Measurements from ENCODE around the gene PAQR5. TPM values are rescaled to one million over a fixed set of nuclear protein-coding genes. Genes with fewer than 3 reads are reported as not detected.

The PAQR5 gene
- polyA plus RNA-seq, 4 donors, result 0.45 to 6.4 (median 1.4) TPM

GRCh38 chr15:69342460-69343076 lies 43.9 kb downstream of the PAQR5 start:
- no peak for FAIRE-seq
- WGBS, 3 donors, result 67 to 86% (median 74%) methylated on average over 3 of the region's 3 CpGs
- no peak overlapping the region for H3K4me3 ChIP-seq (ENCODE audit: low read depth in 1 of 3, low read length in 3 of 3)
- no peaks in the 10 kb centered on the region for H3K9me3 ChIP-seq (ENCODE audit: control insufficient read depth in 2 of 2, insufficient read depth in 1 of 2, low read depth in 1 of 2, low read length in 1 of 2)
- H3K27ac ChIP-seq (ENCODE audit: low read depth in 1 of 3, low read length in 2 of 3), result no peak overlapping the region
- DNase-seq, result no peak
- no peaks in the 10 kb centered on the region for H3K4me1 ChIP-seq (ENCODE audit: control insufficient read depth in 3 of 3, insufficient read depth in 2 of 3, low read depth in 1 of 3, low read length in 2 of 3)
- no peaks in the 10 kb centered on the region for H3K36me3 ChIP-seq (ENCODE audit: control insufficient read depth in 3 of 3, insufficient read depth in 2 of 3, low read depth in 1 of 3, low read length in 3 of 3)
- H3K27me3 ChIP-seq (ENCODE audit: control insufficient read depth in 3 of 3, insufficient read depth in 3 of 3, low read length in 3 of 3), result no peaks in the 10 kb centered on the region

GRCh38 chr15:69343133-69343532 lies 44.4 kb downstream of the PAQR5 start:
- no peaks in the 10 kb centered on the region for H3K36me3 ChIP-seq (ENCODE audit: control insufficient read depth in 3 of 3, insufficient read depth in 2 of 3, low read depth in 1 of 3, low read length in 3 of 3)
- no peaks in the 10 kb centered on the region for H3K4me1 ChIP-seq (ENCODE audit: control insufficient read depth in 3 of 3, insufficient read depth in 2 of 3, low read depth in 1 of 3, low read length in 2 of 3)
- no peak for DNase-seq
- 31 to 54% (median 33%) methylated on average over 2 of the region's 2 CpGs for WGBS, 3 donors
- FAIRE-seq, result no peak
- no peaks in the 10 kb centered on the region for H3K27me3 ChIP-seq (ENCODE audit: control insufficient read depth in 3 of 3, insufficient read depth in 3 of 3, low read length in 3 of 3)
- no peaks in the 10 kb centered on the region for H3K9me3 ChIP-seq (ENCODE audit: control insufficient read depth in 2 of 2, insufficient read depth in 1 of 2, low read depth in 1 of 2, low read length in 1 of 2)
- no peak overlapping the region for H3K27ac ChIP-seq (ENCODE audit: low read depth in 1 of 3, low read length in 2 of 3)
- H3K4me3 ChIP-seq (ENCODE audit: low read depth in 1 of 3, low read length in 3 of 3), result no peak overlapping the region

- Histone ChIP-seq H3K27me3 (ENCODE audit: control insufficient read depth in 3 of 3, insufficient read depth in 3 of 3, low read length in 3 of 3) (no peaks in the 10 kb centered on the region), H3K4me1 (ENCODE audit: control insufficient read depth in 3 of 3, insufficient read depth in 2 of 3, low read depth in 1 of 3, low read length in 2 of 3) (no peaks in the 10 kb centered on the region), H3K27ac (ENCODE audit: low read depth in 1 of 3, low read length in 2 of 3) (no peak overlapping the region), H3K4me3 (ENCODE audit: low read depth in 1 of 3, low read length in 3 of 3) (no peak overlapping the region), H3K9me3 (ENCODE audit: control insufficient read depth in 2 of 2, insufficient read depth in 1 of 2, low read depth in 1 of 2, low read length in 1 of 2) (no peaks in the 10 kb centered on the region), H3K36me3 (ENCODE audit: control insufficient read depth in 3 of 3, insufficient read depth in 2 of 3, low read depth in 1 of 3, low read length in 3 of 3) (no peaks in the 10 kb centered on the region)
- no peak for DNase-seq
- no peak for FAIRE-seq
- 83 to 94% (median 87%) methylated on average over 2 of the region's 2 CpGs for WGBS, 3 donors
Observed at GRCh38 chr15:69344238-69344637, 45.5 kb downstream of the PAQR5 start.

DNA sequence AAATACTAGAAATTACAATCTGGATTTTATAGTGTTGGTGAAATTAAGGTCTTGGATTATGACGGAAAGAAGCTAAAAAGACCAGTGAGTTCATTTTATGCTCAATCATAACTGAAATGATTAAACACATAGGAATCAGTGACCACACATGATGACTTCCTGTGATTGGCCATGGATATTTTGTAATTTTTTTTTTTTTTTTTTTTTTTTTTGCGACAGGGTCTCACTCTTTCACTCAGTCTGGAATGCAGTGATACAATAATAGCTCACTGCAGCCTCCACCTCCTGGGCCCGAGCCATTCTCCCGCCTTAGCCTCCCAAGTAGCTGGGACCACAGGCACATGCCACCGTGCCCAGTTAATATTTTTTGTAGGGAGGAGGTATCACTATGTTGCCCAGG lies 47.4 kb downstream of the PAQR5 start:
- H3K4me1 ChIP-seq (ENCODE audit: control insufficient read depth in 3 of 3, insufficient read depth in 2 of 3, low read depth in 1 of 3, low read length in 2 of 3), result no peaks in the 10 kb centered on the region

GRCh38 chr15:69351333-69351732 lies 52.6 kb downstream of the PAQR5 start:
- Histone ChIP-seq H3K27me3 (ENCODE audit: control insufficient read depth in 3 of 3, insufficient read depth in 3 of 3, low read length in 3 of 3) (no peaks in the 10 kb centered on the region), H3K9me3 (ENCODE audit: control insufficient read depth in 2 of 2, insufficient read depth in 1 of 2, low read depth in 1 of 2, low read length in 1 of 2) (no peaks in the 10 kb centered on the region), H3K27ac (ENCODE audit: low read depth in 1 of 3, low read length in 2 of 3) (no peak overlapping the region), H3K4me3 (ENCODE audit: low read depth in 1 of 3, low read length in 3 of 3) (no peak overlapping the region), H3K4me1 (ENCODE audit: control insufficient read depth in 3 of 3, insufficient read depth in 2 of 3, low read depth in 1 of 3, low read length in 2 of 3) (no peaks in the 10 kb centered on the region), H3K36me3 (ENCODE audit: control insufficient read depth in 3 of 3, insufficient read depth in 2 of 3, low read depth in 1 of 3, low read length in 3 of 3) (no peaks in the 10 kb centered on the region)
- FAIRE-seq (no peak), DNase-seq (no peak)
- WGBS, 3 donors, result 87 to 92% (median 91%) methylated on average over 4 of the region's 4 CpGs

More for the DNA sequence above, 47.4 kb downstream of the PAQR5 start:
- no peaks in the 10 kb centered on the region for H3K9me3 ChIP-seq (ENCODE audit: control insufficient read depth in 2 of 2, insufficient read depth in 1 of 2, low read depth in 1 of 2, low read length in 1 of 2)
- 85 to 97% (median 95%) methylated on average over 5 of the region's 5 CpGs for WGBS, 3 donors
- H3K36me3 ChIP-seq (ENCODE audit: control insufficient read depth in 3 of 3, insufficient read depth in 2 of 3, low read depth in 1 of 3, low read length in 3 of 3), result no peaks in the 10 kb centered on the region
- DNase-seq, result no peak
- no peaks in the 10 kb centered on the region for H3K27me3 ChIP-seq (ENCODE audit: control insufficient read depth in 3 of 3, insufficient read depth in 3 of 3, low read length in 3 of 3)
- H3K4me3 ChIP-seq (ENCODE audit: low read depth in 1 of 3, low read length in 3 of 3), result no peak overlapping the region
- H3K27ac ChIP-seq (ENCODE audit: low read depth in 1 of 3, low read length in 2 of 3), result no peak overlapping the region
- no peak for FAIRE-seq

- Histone ChIP-seq H3K4me1 (ENCODE audit: control insufficient read depth in 3 of 3, insufficient read depth in 2 of 3, low read depth in 1 of 3, low read length in 2 of 3) (no peaks in the 10 kb centered on the region), H3K27me3 (ENCODE audit: control insufficient read depth in 3 of 3, insufficient read depth in 3 of 3, low read length in 3 of 3) (no peaks in the 10 kb centered on the region)
- 91 to 98% (median 94%) methylated on average over 2 of the region's 2 CpGs for WGBS, 3 donors
Observed at GRCh38 chr15:69351884-69352283, 53.2 kb downstream of the PAQR5 start.

DNA sequence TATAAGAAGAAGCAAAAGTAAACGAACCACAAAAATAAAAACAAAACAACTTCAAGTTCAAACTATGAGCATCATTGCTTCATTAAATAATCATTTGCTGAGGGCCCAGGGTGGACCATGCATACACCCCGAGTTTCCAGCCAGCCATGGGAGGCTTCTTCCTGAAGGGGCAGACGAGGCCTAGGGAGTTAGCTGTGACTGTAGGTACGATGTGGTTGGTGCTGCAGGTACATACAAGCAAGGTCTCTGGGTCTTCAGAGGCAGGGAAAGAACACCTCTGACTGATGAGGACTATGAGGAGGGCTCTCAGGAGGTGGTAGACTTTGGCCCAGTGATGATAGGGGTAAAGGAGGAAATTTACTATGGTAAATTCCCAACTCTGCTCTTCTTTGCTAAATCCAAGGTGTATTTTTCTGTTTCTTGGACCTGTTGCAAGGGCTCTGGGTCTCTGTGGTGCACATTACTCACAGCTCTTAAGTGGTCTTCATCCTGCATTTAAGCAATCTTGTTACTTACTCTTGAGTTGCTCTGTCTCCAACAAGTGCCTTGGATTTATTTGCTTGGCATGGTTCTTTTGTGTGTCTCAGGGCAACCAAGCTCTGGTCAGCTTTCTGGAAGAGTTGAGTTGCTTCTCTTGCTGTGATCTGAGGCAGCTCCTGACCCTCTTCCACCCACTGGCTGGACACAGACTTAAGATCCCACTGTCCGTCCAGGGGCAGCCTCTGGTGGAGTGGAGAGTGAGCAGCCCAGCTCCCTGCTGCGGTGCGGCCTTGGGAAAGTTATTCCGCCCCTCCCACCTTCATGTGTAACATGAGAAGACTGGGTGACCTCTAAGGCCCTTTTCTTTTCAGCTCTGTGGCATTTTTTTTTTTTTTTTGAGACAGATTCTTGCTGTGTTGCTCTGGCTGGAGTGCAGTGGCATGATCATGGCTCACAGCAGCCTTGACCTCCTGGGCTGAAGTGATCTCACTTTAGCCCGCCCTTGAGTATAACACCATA lies 59.4 kb downstream of the PAQR5 start:
- no peak for FAIRE-seq
- no peak for DNase-seq
- H3K27me3 ChIP-seq (ENCODE audit: control insufficient read depth in 3 of 3, insufficient read depth in 3 of 3, low read length in 3 of 3), result no peaks in the 10 kb centered on the region
- H3K27ac ChIP-seq (ENCODE audit: low read depth in 1 of 3, low read length in 2 of 3), result no peak overlapping the region
- H3K9me3 ChIP-seq (ENCODE audit: control insufficient read depth in 2 of 2, insufficient read depth in 1 of 2, low read depth in 1 of 2, low read length in 1 of 2), result peaks cover 0 to 8% of the 10 kb centered on the region in 2 donors
- peaks cover 0 to 3% (median 0%) of the 10 kb centered on the region in 3 donors for H3K4me1 ChIP-seq (ENCODE audit: control insufficient read depth in 3 of 3, insufficient read depth in 2 of 3, low read depth in 1 of 3, low read length in 2 of 3)
- WGBS, 3 donors, result 75 to 84% (median 75%) methylated on average over 9 of the region's 9 CpGs
- peaks cover 0 to 2% (median 0%) of the 10 kb centered on the region in 3 donors for H3K36me3 ChIP-seq (ENCODE audit: control insufficient read depth in 3 of 3, insufficient read depth in 2 of 3, low read depth in 1 of 3, low read length in 3 of 3)
- no peak overlapping the region for H3K4me3 ChIP-seq (ENCODE audit: low read depth in 1 of 3, low read length in 3 of 3)

More at GRCh38 chr15:69351884-69352283, 53.2 kb downstream of the PAQR5 start:
- Histone ChIP-seq H3K9me3 (ENCODE audit: control insufficient read depth in 2 of 2, insufficient read depth in 1 of 2, low read depth in 1 of 2, low read length in 1 of 2) (no peaks in the 10 kb centered on the region), H3K36me3 (ENCODE audit: control insufficient read depth in 3 of 3, insufficient read depth in 2 of 3, low read depth in 1 of 3, low read length in 3 of 3) (no peaks in the 10 kb centered on the region), H3K4me3 (ENCODE audit: low read depth in 1 of 3, low read length in 3 of 3) (no peak overlapping the region), H3K27ac (ENCODE audit: low read depth in 1 of 3, low read length in 2 of 3) (no peak overlapping the region)
- no peak for FAIRE-seq
- no peak for DNase-seq

DNA sequence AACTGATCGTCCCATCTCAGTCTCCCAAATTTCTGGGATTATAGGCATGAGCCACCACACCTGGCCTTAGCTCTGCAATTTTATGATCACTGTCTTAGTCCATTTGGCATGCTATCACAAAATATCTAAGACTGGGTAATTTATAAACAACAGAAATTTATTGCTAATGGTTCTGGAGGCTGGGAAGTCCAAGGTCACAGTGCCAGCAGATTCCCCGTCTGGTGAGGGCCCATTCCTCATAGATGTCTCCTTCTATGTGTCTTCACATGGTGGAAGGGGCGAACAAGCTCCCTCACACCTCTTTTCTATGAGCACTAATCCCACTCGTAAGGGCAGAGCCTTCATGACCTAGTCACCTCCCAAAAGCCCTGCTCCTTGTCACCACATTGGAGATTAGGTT lies 60.1 kb downstream of the PAQR5 start:
- Histone ChIP-seq H3K36me3 (ENCODE audit: control insufficient read depth in 3 of 3, insufficient read depth in 2 of 3, low read depth in 1 of 3, low read length in 3 of 3) (peaks cover 0 to 2% (median 0%) of the 10 kb centered on the region in 3 donors), H3K4me3 (ENCODE audit: low read depth in 1 of 3, low read length in 3 of 3) (no peak overlapping the region), H3K27me3 (ENCODE audit: control insufficient read depth in 3 of 3, insufficient read depth in 3 of 3, low read length in 3 of 3) (no peaks in the 10 kb centered on the region), H3K9me3 (ENCODE audit: control insufficient read depth in 2 of 2, insufficient read depth in 1 of 2, low read depth in 1 of 2, low read length in 1 of 2) (peaks cover 0 to 8% of the 10 kb centered on the region in 2 donors), H3K4me1 (ENCODE audit: control insufficient read depth in 3 of 3, insufficient read depth in 2 of 3, low read depth in 1 of 3, low read length in 2 of 3) (peaks cover 0 to 3% (median 0%) of the 10 kb centered on the region in 3 donors), H3K27ac (ENCODE audit: low read depth in 1 of 3, low read length in 2 of 3) (no peak overlapping the region)
- FAIRE-seq (no peak), DNase-seq (no peak)
- 78 to 90% (median 87%) methylated on average over 4 of the region's 4 CpGs for WGBS, 3 donors
